Measurements from ENCODE around the gene TM2D1.

- no peak for TF ChIP-seq CTCF (IDR thresholded peaks at IDR 0.05; ENCODE audit: low read depth, low read length)
- TF ChIP-seq EZH2phosphoT487 (IDR thresholded peaks at IDR 0.05; ENCODE audit: low read depth): no peak
Measured at GRCh38 chr1:61708953-61709907, 15.7 kb downstream of the TM2D1 start.

All from OCI-LY3 (cell line).